ENCODE measurements around the gene YIPF3.

GRCh38 chr6:43522547-43523261, 6.0 kb upstream of the YIPF3 start:
- no peak for TF ChIP-seq CTCF (IDR thresholded peaks at IDR 0.05; ENCODE audit: insufficient read depth, low read length)
- TF ChIP-seq GABPA (IDR thresholded peaks at IDR 0.05; ENCODE audit: low read depth): no peak
- TF ChIP-seq REST (IDR thresholded peaks at IDR 0.05; ENCODE audit: insufficient replicate concordance, low read depth): no peak
- TF ChIP-seq POLR2AphosphoS5 (IDR thresholded peaks at IDR 0.05; ENCODE audit: low read depth): no peak; the same call in none of the 2 replicates

Data from HL-60 (cell line).